Trophoblast cell (in vitro differentiated cells and primary cell): ENCODE results near the gene CACNA1F.

ENCODE experiments used
- DNase-seq, 2 donors: peaks; one replicate each; pipeline ENCODE4 v3.0.0-alpha.2; 2016
- H2AFZ ChIP-seq: 2 replicates; pipeline ENCODE4 v1.6.1; 2013; ENCODE audit warnings: low read length, moderate library complexity, mild to moderate bottlenecking; ENCODE audit not compliant: insufficient read depth, poor library complexity
- H2AK5ac ChIP-seq: 2 replicates; pipeline ENCODE4 v1.6.1; 2013; ENCODE audit warnings: mild to moderate bottlenecking, low read length
- H2BK120ac ChIP-seq: 2 replicates; pipeline ENCODE4 v1.6.1; 2013; ENCODE audit warnings: low read length, mild to moderate bottlenecking, moderate library complexity; ENCODE audit not compliant: insufficient read depth, poor library complexity
- H2BK12ac ChIP-seq: 2 replicates; pipeline ENCODE4 v1.6.1; 2013; ENCODE audit warnings: mild to moderate bottlenecking, low read length, moderate library complexity
- H2BK5ac ChIP-seq: 2 replicates; pipeline ENCODE4 v1.6.1; 2013; ENCODE audit warnings: low read length, low read depth, moderate library complexity, mild to moderate bottlenecking; ENCODE audit not compliant: poor library complexity
- H3K14ac ChIP-seq: 2 replicates; pipeline ENCODE4 v1.6.1; 2013; ENCODE audit warnings: mild to moderate bottlenecking, low read length
- H3K18ac ChIP-seq: 2 replicates; pipeline ENCODE4 v1.6.1; 2013; ENCODE audit warnings: mild to moderate bottlenecking, low read length
- H3K23ac ChIP-seq: 2 replicates; pipeline ENCODE4 v1.6.1; 2013; ENCODE audit warnings: low read length
- H3K27ac ChIP-seq: 2 replicates; pipeline ENCODE4 v1.5.1; 2013; ENCODE audit warnings: low read depth, mild to moderate bottlenecking, inconsistent platforms, low read length, moderate library complexity
- H3K27me3 ChIP-seq: 2 replicates; pipeline ENCODE4 v1.6.1; 2013; ENCODE audit warnings: inconsistent platforms, mild to moderate bottlenecking, low read length, moderate library complexity; ENCODE audit not compliant: insufficient read depth
- H3K36me3 ChIP-seq, 2 experiments: 1 replicate in 1 of 2; 2 replicates in 1 of 2; pipeline ENCODE4 v1.6.1; 2013; ENCODE audit warnings: low read length in 2 of 2, mild to moderate bottlenecking in 2 of 2, moderate library complexity in 1 of 2; ENCODE audit not compliant: insufficient read depth in 2 of 2, control insufficient read depth in 1 of 2
- H3K4ac ChIP-seq: 2 replicates; pipeline ENCODE4 v1.6.1; 2013; ENCODE audit warnings: low read depth, mild to moderate bottlenecking, low read length, moderate library complexity
- H3K4me1 ChIP-seq, 2 experiments: 1 replicate in 1 of 2; 2 replicates in 1 of 2; pipeline ENCODE4 v1.6.1; 2013; ENCODE audit warnings: low read length in 2 of 2, mild to moderate bottlenecking in 2 of 2, moderate library complexity in 1 of 2; ENCODE audit not compliant: insufficient read depth in 2 of 2, control insufficient read depth in 1 of 2
- H3K4me2 ChIP-seq: 2 replicates; pipeline ENCODE4 v1.6.1; 2013; ENCODE audit warnings: inconsistent platforms, mild to moderate bottlenecking, low read length, moderate library complexity
- H3K4me3 ChIP-seq: 2 replicates; pipeline ENCODE4 v1.5.1; 2013; ENCODE audit warnings: mild to moderate bottlenecking, low read depth, low read length, inconsistent platforms
- H3K79me1 ChIP-seq: one replicate; pipeline ENCODE4 v1.6.1; 2013; ENCODE audit warnings: low read length
- H3K79me2 ChIP-seq: 2 replicates; pipeline ENCODE4 v1.6.1; 2013; ENCODE audit warnings: low read length, mild to moderate bottlenecking; ENCODE audit not compliant: control insufficient read depth, insufficient read depth, poor library complexity
- H3K9ac ChIP-seq: 2 replicates; pipeline ENCODE4 v1.6.1; 2013; ENCODE audit warnings: mild to moderate bottlenecking, low read length
- H3K9me3 ChIP-seq: 2 replicates; pipeline ENCODE4 v1.6.1; 2013; ENCODE audit warnings: low read depth, mild to moderate bottlenecking, control low read depth, inconsistent platforms, low read length; ENCODE audit not compliant: insufficient read depth
- H4K12ac ChIP-seq: 2 replicates; pipeline ENCODE4 v1.6.1; 2013; ENCODE audit warnings: low read depth, mild to moderate bottlenecking, low read length, moderate library complexity
- H4K8ac ChIP-seq: 2 replicates; pipeline ENCODE4 v1.6.1; 2013; ENCODE audit warnings: low read depth, mild to moderate bottlenecking, low read length, moderate library complexity
- H4K91ac ChIP-seq: one replicate; pipeline ENCODE4 v1.6.1; 2013; ENCODE audit warnings: low read depth, mild to moderate bottlenecking, low read length, moderate library complexity
- WGBS: extraction: QIAGEN DNeasy Blood & Tissue Kit; methylation state at CpG from one replicate; pipeline ENCODE4 v1.1.7; 2013; ENCODE audit warnings: missing lambda C conversion rate; ENCODE audit not compliant: insufficient read length, insufficient coverage; ENCODE audit errors: extremely low coverage; 5-methylcytosine and 5-hydroxymethylcytosine counted together

CACNA1F gene

DNA sequence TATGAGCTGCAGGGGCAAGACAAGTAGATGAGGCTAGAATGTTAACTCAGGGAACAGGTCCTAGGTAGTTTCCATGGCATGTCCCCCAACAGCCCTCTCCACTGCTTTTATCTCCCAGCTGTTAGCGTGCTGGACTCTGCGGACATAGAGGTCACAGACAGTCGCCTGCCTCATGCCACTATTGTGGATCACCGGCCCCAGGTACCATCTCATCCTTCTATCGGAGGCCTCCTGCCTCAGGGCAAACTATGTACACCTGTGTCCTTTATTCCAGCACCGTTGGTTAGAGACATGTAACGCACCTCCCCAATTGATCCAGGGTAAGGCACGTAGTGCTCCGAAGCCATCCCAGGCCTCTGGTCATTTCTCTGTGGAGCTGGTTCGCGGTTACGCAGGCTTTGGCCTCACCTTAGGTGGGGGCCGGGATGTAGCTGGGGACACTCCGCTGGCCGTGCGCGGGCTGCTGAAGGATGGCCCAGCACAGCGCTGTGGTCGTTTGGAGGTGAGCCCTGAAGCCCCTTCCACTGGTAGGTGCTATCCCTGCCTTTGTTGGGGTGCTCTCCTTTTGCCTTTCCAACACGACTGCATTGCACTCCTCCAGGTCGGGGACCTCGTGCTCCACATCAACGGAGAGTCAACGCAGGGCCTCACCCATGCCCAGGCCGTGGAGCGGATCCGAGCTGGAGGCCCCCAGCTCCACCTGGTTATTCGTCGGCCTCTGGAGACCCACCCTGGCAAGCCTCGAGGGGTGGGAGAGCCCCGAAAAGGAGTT, 68.4 kb downstream of the CACNA1F start:
- no peak overlapping the region for H2BK120ac ChIP-seq
- no peak overlapping the region for H2AK5ac ChIP-seq
- peaks cover 13 to 17% of the 10 kb centered on the region in 2 experiments for H3K4me1 ChIP-seq
- no CpG with 5 or more reads among the region's 31 CpGs for WGBS
- no peak overlapping the region for H2BK5ac ChIP-seq
- H3K14ac ChIP-seq, result no peak overlapping the region
- H2AFZ ChIP-seq, result no peak overlapping the region
- H3K9ac ChIP-seq, result no peak overlapping the region
- H4K8ac ChIP-seq, result no peak overlapping the region
- peaks cover 9% of the 10 kb centered on the region for H3K79me1 ChIP-seq
- DNase-seq, result no peak
- no peak overlapping the region for H3K18ac ChIP-seq
- H4K12ac ChIP-seq, result no peak overlapping the region
- peaks cover 2% of the 10 kb centered on the region for H3K9me3 ChIP-seq
- H3K36me3 ChIP-seq, result peaks cover 0 to 2% of the 10 kb centered on the region in 2 experiments
- peaks cover 3% of the 10 kb centered on the region for H3K79me2 ChIP-seq
- no peak overlapping the region for H3K27ac ChIP-seq
- no peak overlapping the region for H3K4ac ChIP-seq
- no peak overlapping the region for H3K4me3 ChIP-seq
- H2BK12ac ChIP-seq, result no peak overlapping the region
- no peak overlapping the region for H4K91ac ChIP-seq
- H3K23ac ChIP-seq, result no peak overlapping the region
- no peak overlapping the region for H3K4me2 ChIP-seq
- H3K27me3 ChIP-seq, result no peaks in the 10 kb centered on the region

- Histone ChIP-seq H2AK5ac (no peak overlapping the region), H3K4me1 (peaks cover 13 to 17% of the 10 kb centered on the region in 2 experiments), H3K4ac (peak overlapping the region; percentile 69), H2AFZ (peak overlapping the region; percentile 83), H3K18ac (peak overlapping the region; percentile 65), H3K9ac (peak overlapping the region; percentile 53), H4K91ac (peak overlapping the region; percentile 57), H3K79me2 (peaks cover 3% of the 10 kb centered on the region), H3K36me3 (peaks cover 0 to 2% of the 10 kb centered on the region in 2 experiments), H3K4me2 (peak overlapping the region; percentile 60), H4K12ac (peak overlapping the region; percentile 87), H2BK12ac (no peak overlapping the region), H3K27me3 (no peaks in the 10 kb centered on the region), H3K14ac (peak overlapping the region; percentile 75), H4K8ac (peak overlapping the region; percentile 97), H2BK5ac (peak overlapping the region; percentile 49), H2BK120ac (peak overlapping the region; percentile 73), H3K27ac (peak overlapping the region; percentile 11), H3K9me3 (peaks cover 2% of the 10 kb centered on the region), H3K4me3 (peak overlapping the region; percentile 53), H3K79me1 (peaks cover 9% of the 10 kb centered on the region), H3K23ac (no peak overlapping the region)
- WGBS, result no CpG with 5 or more reads among the region's 69 CpGs
- DNase-seq, result peak; percentile 79 to 86
These were observed 69.4 kb downstream of the CACNA1F start for GRCh38 chrX:49163555-49164419.

GRCh38 chrX:49162620-49163019, 70.5 kb downstream of the CACNA1F start, which contains the start of gene MAGIX:
TSS of gene MAGIX (plus strand) at chrX:49162758. CDS start at chrX:49162890, 132 bp downstream.
- Histone ChIP-seq H4K91ac (peak within 1 kb of the TSS; percentile 37), H3K9me3 (peaks cover 2% of the 10 kb centered on the region), H3K4me2 (peak within 1 kb of the TSS; percentile 60), H3K79me2 (peaks cover 3% of the 10 kb centered on the region), H3K79me1 (peaks cover 9% of the 10 kb centered on the region), H3K23ac (no peak within 1 kb of the TSS), H2AFZ (peak within 1 kb of the TSS; percentile 83), H3K4ac (peak within 1 kb of the TSS; percentile 69), H2AK5ac (no peak within 1 kb of the TSS), H2BK5ac (peak within 1 kb of the TSS; percentile 49), H3K14ac (peak within 1 kb of the TSS; percentile 61), H4K8ac (peak within 1 kb of the TSS; percentile 97), H3K18ac (peak within 1 kb of the TSS; percentile 65), H2BK12ac (no peak within 1 kb of the TSS), H3K36me3 (peaks cover 0 to 2% of the 10 kb centered on the region in 2 experiments), H3K27me3 (no peaks in the 10 kb centered on the region), H2BK120ac (peak within 1 kb of the TSS; percentile 38), H3K9ac (no peak within 1 kb of the TSS), H3K27ac (no peak within 1 kb of the TSS), H4K12ac (peak within 1 kb of the TSS; percentile 87), H3K4me3 (no peak within 1 kb of the TSS), H3K4me1 (peaks cover 13 to 15% of the 10 kb centered on the region in 2 experiments)
- WGBS, result no CpG with 5 or more reads among the region's 28 CpGs
- peak in 1 of 2 donors; percentile 16 for DNase-seq

- no peak overlapping the region for H2AFZ ChIP-seq
- H4K91ac ChIP-seq, result no peak overlapping the region
- no peak overlapping the region for H3K18ac ChIP-seq
- no peak overlapping the region for H2AK5ac ChIP-seq
- no peak overlapping the region for H3K27ac ChIP-seq
- H2BK120ac ChIP-seq, result no peak overlapping the region
- H3K79me2 ChIP-seq, result peaks cover 3% of the 10 kb centered on the region
- no peak overlapping the region for H3K9ac ChIP-seq
- H3K4me2 ChIP-seq, result no peak overlapping the region
- no peak for DNase-seq
- no peak overlapping the region for H2BK5ac ChIP-seq
- no peak overlapping the region for H4K12ac ChIP-seq
- H3K4me1 ChIP-seq, result peaks cover 6% of the 10 kb centered on the region in 2 experiments
- H3K36me3 ChIP-seq, result peaks cover 0 to 2% of the 10 kb centered on the region in 2 experiments
- H3K9me3 ChIP-seq, result peaks cover 2% of the 10 kb centered on the region
- H3K79me1 ChIP-seq, result peaks cover 6% of the 10 kb centered on the region
- no peak overlapping the region for H2BK12ac ChIP-seq
- H3K14ac ChIP-seq, result no peak overlapping the region
- H3K23ac ChIP-seq, result no peak overlapping the region
- no peak overlapping the region for H3K4ac ChIP-seq
- no CpG with 5 or more reads among the region's 5 CpGs for WGBS
- H3K4me3 ChIP-seq, result no peak overlapping the region
- H4K8ac ChIP-seq, result no peak overlapping the region
- H3K27me3 ChIP-seq, result no peaks in the 10 kb centered on the region
These were observed 71.5 kb downstream of the CACNA1F start for GRCh38 chrX:49161632-49162031.
